D721Med (cell line): Measurements from ENCODE around the gene ATP5F1C.

Experiments
- DNase-seq: peaks from one replicate; pipeline ENCODE4 v3.0.0; 2011; ENCODE audit warnings: low spot score; ENCODE audit not compliant: insufficient read length
- FAIRE-seq: peaks from 2 replicates; lab custom pipeline; 2011; peaks lifted over from hg19 to GRCh38; lab: Jason Lieb, UNC
- CTCF ChIP-seq: IDR thresholded peaks from 2 replicates; pipeline ENCODE4 v1.5.1; 2012; ENCODE audit warnings: mild to moderate bottlenecking, control low read depth; ENCODE audit not compliant: insufficient read depth; ENCODE audit errors: missing control alignments

Gene ATP5F1C

GRCh38 chr10:7786430-7786829 lies 1.5 kb upstream of the ATP5F1C start:
- DNase-seq, result no peak
- TF ChIP-seq CTCF, result no peak

GRCh38 chr10:7787150-7787856 lies 674 bp upstream of the ATP5F1C start:
- FAIRE-seq, result no peak
- DNase-seq, result no peak
- no peak for TF ChIP-seq CTCF

More at GRCh38 chr10:7786430-7786829, 1.5 kb upstream of the ATP5F1C start:
- no peak for FAIRE-seq

- TF ChIP-seq CTCF, result no peak
- FAIRE-seq, result no peak
- no peak for DNase-seq
These were observed 786 bp downstream of the ATP5F1C start for GRCh38 chr10:7788639-7789286.

- no peak for DNase-seq
- FAIRE-seq, result no peak
- TF ChIP-seq CTCF, result no peak
These were observed 1.4 kb downstream of the ATP5F1C start for GRCh38 chr10:7789390-7789789.

GRCh38 chr10:7792541-7792940 lies 4.6 kb downstream of the ATP5F1C start:
- TF ChIP-seq CTCF, result no peak
- FAIRE-seq, result no peak
- no peak for DNase-seq

GRCh38 chr10:7794251-7795026 lies 6.5 kb downstream of the ATP5F1C start:
- FAIRE-seq (no peak), DNase-seq (no peak)
- no peak for TF ChIP-seq CTCF
